Measurements from ENCODE around the gene CERS6.

Gene CERS6

GRCh38 chr2:168539945-168540344 lies 83.9 kb downstream of the CERS6 start:
- no peak for ATAC-seq
- no peak for TF ChIP-seq POU6F1 (CRISPR knock-in tag; IDR thresholded peaks at IDR 0.05; ENCODE audit: borderline replicate concordance, low read depth)
- TF ChIP-seq BACH2 (CRISPR knock-in tag; IDR thresholded peaks at IDR 0.05; ENCODE audit: borderline replicate concordance), result no peak
- TF ChIP-seq SNAI2 (CRISPR knock-in tag; IDR thresholded peaks at IDR 0.05), result no peak
- TF ChIP-seq ESRRG (CRISPR knock-in tag; IDR thresholded peaks at IDR 0.05), result no peak
- TF ChIP-seq OSR1 (CRISPR knock-in tag; IDR thresholded peaks at IDR 0.05), result no peak
- no peak for TF ChIP-seq ZFP30 (CRISPR knock-in tag; IDR thresholded peaks at IDR 0.05)
- no peak for TF ChIP-seq ARNTL (CRISPR knock-in tag; IDR thresholded peaks at IDR 0.05; ENCODE audit: borderline replicate concordance, low read depth)
- TF ChIP-seq PPARA (CRISPR knock-in tag; IDR thresholded peaks at IDR 0.05; ENCODE audit: borderline replicate concordance), result no peak
- no peak for TF ChIP-seq GLIS3 (CRISPR knock-in tag; IDR thresholded peaks at IDR 0.05)
- TF ChIP-seq ZFP3 (CRISPR knock-in tag; IDR thresholded peaks at IDR 0.05), result no peak
- TF ChIP-seq ZC3H10 (CRISPR knock-in tag; IDR thresholded peaks at IDR 0.05), result no peak
- no peak for TF ChIP-seq ISL1 (CRISPR knock-in tag; IDR thresholded peaks at IDR 0.05)

DNA sequence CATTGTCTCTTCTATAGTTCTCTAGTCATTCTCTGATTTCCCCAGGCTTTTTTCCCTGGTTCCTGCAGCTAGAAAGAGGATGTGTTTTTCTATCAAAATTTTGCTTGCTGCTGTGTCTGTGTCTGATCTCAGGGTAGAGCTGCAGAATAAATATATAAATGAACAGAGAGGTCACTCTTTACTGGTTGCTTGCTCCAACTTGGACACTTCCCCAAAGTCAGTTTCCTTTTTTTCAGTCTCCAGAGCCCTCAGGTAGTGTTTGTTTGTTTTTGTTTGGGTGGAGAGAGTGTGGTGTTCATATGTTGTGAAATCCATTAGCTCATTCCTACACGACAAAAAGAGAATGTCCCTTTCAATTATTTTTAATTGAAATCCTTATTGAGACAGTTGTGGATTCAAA lies 85.8 kb downstream of the CERS6 start:
- no peak for ATAC-seq
- TF ChIP-seq ZFP30 (CRISPR knock-in tag; IDR thresholded peaks at IDR 0.05) (no peak), SNAI2 (CRISPR knock-in tag; IDR thresholded peaks at IDR 0.05) (no peak), GLIS3 (CRISPR knock-in tag; IDR thresholded peaks at IDR 0.05) (no peak), ZC3H10 (CRISPR knock-in tag; IDR thresholded peaks at IDR 0.05) (no peak), ESRRG (CRISPR knock-in tag; IDR thresholded peaks at IDR 0.05) (no peak), BACH2 (CRISPR knock-in tag; IDR thresholded peaks at IDR 0.05; ENCODE audit: borderline replicate concordance) (no peak), PPARA (CRISPR knock-in tag; IDR thresholded peaks at IDR 0.05; ENCODE audit: borderline replicate concordance) (no peak), TCF4 (CRISPR knock-in tag; IDR thresholded peaks at IDR 0.05; ENCODE audit: borderline replicate concordance) (no peak), ISL1 (CRISPR knock-in tag; IDR thresholded peaks at IDR 0.05) (no peak), POU6F1 (CRISPR knock-in tag; IDR thresholded peaks at IDR 0.05; ENCODE audit: borderline replicate concordance, low read depth) (no peak), ZNF8 (CRISPR knock-in tag; IDR thresholded peaks at IDR 0.05) (no peak), CSDC2 (CRISPR knock-in tag; IDR thresholded peaks at IDR 0.05) (no peak), CREB5 (CRISPR knock-in tag; IDR thresholded peaks at IDR 0.05; ENCODE audit: low read depth) (no peak), TOX (CRISPR knock-in tag; IDR thresholded peaks at IDR 0.05; ENCODE audit: borderline replicate concordance) (no peak), ZFP3 (CRISPR knock-in tag; IDR thresholded peaks at IDR 0.05) (no peak), CSRNP3 (CRISPR knock-in tag; IDR thresholded peaks at IDR 0.05) (no peak), RARB (CRISPR knock-in tag; IDR thresholded peaks at IDR 0.05) (no peak)
- TF ChIP-seq, protein P1, sequence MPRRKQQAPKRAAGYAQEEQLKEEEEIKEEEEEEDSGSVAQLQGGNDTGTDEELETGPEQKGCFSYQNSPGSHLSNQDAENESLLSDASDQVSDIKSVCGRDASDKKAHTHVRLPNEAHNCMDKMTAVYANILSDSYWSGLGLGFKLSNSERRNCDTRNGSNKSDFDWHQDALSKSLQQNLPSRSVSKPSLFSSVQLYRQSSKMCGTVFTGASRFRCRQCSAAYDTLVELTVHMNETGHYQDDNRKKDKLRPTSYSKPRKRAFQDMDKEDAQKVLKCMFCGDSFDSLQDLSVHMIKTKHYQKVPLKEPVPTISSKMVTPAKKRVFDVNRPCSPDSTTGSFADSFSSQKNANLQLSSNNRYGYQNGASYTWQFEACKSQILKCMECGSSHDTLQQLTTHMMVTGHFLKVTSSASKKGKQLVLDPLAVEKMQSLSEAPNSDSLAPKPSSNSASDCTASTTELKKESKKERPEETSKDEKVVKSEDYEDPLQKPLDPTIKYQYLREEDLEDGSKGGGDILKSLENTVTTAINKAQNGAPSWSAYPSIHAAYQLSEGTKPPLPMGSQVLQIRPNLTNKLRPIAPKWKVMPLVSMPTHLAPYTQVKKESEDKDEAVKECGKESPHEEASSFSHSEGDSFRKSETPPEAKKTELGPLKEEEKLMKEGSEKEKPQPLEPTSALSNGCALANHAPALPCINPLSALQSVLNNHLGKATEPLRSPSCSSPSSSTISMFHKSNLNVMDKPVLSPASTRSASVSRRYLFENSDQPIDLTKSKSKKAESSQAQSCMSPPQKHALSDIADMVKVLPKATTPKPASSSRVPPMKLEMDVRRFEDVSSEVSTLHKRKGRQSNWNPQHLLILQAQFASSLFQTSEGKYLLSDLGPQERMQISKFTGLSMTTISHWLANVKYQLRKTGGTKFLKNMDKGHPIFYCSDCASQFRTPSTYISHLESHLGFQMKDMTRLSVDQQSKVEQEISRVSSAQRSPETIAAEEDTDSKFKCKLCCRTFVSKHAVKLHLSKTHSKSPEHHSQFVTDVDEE (CRISPR knock-in tag; IDR thresholded peaks at IDR 0.05), result no peak
- TF ChIP-seq, protein P2, sequence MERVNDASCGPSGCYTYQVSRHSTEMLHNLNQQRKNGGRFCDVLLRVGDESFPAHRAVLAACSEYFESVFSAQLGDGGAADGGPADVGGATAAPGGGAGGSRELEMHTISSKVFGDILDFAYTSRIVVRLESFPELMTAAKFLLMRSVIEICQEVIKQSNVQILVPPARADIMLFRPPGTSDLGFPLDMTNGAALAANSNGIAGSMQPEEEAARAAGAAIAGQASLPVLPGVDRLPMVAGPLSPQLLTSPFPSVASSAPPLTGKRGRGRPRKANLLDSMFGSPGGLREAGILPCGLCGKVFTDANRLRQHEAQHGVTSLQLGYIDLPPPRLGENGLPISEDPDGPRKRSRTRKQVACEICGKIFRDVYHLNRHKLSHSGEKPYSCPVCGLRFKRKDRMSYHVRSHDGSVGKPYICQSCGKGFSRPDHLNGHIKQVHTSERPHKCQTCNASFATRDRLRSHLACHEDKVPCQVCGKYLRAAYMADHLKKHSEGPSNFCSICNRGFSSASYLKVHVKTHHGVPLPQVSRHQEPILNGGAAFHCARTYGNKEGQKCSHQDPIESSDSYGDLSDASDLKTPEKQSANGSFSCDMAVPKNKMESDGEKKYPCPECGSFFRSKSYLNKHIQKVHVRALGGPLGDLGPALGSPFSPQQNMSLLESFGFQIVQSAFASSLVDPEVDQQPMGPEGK (CRISPR knock-in tag; IDR thresholded peaks at IDR 0.05; ENCODE audit: borderline replicate concordance), result no peak
